GM19463 (cell line): ENCODE results near the gene LPIN1.

Experiments used
- ATAC-seq: cut with Tn5 transposase; IDR thresholded peaks from one replicate; pipeline ENCODE4 v1.9.1; 2021; ENCODE audit warnings: mild to moderate bottlenecking, moderate library complexity; ENCODE audit not compliant: unreplicated experiment

Gene LPIN1

DNA sequence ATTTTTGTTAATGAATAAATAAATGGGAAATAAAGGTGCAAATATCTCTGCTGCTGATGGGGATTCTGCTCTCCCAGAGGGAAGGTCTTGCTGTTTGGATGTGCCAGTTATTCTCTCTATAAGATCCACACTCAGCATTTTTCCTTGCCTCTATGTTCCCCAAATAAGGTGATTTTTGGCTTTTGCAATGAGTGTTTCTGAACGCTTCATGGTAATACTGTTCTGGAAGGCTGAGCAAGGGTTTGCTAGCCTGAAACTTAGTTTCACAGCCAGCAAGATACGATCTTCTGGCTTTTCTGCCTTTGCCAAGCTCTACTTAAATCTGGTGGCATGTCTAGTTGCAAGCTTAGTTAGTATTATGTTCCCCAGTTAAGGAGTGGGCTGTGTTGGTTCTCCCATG is 114.6 kb downstream of the LPIN1 start:
- no peak for ATAC-seq

DNA sequence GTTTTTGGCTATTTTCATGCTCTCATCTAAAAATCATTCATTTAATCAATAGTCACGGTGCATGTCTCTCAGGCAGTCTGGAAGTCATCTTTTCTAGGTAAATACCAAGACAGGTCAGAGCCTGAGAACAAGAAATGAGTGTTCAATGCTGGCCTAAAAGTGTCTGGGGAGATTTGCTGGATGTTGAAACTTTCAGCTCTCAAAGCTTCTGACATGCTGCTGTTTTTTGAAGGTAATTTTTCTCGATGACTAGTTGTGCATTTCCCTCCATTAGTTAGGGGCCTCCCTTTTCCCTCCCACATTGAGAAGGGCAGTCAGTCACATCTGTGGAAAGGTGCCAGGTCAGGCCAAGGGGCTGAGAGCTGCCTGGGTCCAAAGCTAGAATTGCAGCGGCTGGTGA is 115.6 kb downstream of the LPIN1 start:
- no peak for ATAC-seq

DNA sequence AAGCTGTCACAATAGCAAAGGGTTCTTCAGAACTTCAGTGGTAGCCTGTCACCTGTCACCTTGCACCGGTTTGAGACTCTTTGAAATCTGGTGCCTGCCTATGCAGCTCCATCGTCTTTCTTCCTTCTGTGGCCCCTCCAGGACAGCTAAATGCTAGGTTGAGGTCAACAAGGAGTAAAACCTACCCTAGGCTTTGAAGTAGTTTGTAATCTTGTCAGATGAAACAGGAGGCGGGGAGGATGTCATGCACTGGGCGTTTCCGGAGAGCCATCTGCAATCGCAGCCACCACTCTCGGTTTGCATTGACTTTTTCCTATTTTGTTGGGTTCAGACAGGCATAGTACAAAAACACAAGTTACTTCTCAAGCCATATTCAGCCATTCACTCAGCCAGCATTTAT is 116.7 kb downstream of the LPIN1 start:
- no peak for ATAC-seq

DNA sequence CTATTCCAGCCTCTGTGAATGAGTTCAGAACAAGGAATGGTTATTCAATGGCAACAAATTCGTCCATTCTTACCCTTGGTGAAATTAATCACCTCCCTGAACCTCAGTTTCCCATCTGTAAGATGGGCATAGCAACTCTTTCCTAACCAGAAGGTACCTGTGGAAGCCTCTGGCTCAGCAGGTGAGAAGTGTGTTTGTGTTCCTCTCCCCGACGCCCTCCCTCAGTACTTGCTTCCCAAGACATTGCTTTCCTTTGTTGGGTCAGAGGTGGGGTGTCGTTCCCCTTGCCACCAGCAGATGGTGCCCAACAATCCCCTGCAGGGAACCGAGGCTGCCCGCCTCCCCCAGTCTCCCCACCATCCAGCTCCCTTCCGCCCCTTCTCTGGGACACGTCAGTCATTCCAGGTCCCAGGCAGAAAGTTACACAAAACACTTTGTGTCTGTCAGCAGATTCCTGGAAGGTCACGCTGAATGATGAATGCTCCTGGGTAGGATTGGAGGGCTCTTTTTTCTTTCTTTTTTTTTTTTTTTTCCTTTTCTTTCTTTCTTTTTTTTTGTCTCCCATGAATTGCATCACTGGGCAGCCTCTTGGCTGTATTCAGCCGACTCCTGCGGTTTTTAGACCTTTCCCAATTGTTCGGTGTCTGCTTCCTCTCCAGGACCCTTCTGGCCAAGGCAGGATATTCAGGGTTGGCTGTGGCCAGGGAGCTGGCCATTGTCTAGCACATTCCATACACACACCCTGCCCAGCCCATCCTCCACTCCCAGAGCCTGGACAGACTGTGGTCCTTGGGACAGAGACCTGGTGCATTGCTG is 117.3 kb downstream of the LPIN1 start:
- peak; percentile 48 for ATAC-seq

DNA sequence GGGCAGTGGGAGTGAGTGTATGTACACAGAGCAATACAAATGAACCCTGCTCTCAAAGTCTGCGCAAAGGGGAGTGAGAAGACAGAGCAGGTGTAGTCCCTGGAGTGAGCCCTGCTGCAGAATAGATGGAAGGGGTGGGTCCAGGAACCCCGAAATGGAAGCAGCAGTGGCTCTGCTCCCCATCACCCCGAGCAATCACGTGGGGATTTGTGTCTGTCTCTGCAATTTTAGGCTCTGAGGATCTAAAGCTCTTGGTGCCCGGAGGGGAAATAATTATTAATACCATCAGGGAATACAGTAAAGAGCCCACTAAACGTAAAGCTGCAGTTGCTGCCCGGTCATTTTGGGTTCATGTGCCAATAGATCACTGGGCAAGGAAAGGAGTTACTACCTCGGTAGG is 118.3 kb downstream of the LPIN1 start:
- no peak for ATAC-seq

DNA sequence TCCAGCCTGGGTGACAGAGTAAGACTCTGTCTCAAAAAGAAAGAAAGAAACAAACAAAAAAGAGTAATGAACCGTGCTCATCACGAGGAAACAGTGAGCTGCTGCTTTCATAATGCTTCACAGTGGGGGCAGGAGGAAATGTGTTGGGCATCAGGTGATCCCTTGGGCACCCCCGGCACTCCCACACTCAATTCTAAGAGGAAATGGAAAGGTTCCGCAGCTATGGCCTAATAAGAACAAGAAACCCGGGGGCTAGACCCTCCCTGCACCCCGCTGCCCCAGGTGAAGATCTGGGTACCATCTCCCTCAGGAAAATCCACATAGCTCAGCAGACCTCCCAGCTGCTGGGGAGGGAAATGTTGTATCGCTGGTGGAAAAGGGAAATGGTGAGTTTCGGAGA is 118.9 kb downstream of the LPIN1 start:
- ATAC-seq, result no peak

DNA sequence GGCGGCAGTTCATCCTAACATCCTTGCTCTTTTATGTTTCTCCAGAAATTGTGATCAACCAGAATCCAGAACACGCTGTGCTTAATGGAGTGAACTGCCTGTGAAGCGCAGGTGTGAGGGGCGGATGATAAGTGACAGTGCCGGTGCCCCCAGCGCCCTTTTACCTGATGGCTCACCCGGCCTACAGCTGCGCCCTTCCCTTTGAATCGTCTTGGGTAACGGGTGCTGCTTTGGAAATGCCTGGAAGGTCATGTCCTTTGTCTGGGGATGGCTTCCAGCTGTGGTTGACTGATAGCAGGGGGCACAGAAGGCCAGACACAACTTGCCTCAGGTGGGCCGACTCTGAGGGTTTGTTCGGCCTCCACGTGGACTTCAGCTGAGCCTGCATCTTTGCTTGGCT is 119.4 kb downstream of the LPIN1 start:
- ATAC-seq, result no peak

DNA sequence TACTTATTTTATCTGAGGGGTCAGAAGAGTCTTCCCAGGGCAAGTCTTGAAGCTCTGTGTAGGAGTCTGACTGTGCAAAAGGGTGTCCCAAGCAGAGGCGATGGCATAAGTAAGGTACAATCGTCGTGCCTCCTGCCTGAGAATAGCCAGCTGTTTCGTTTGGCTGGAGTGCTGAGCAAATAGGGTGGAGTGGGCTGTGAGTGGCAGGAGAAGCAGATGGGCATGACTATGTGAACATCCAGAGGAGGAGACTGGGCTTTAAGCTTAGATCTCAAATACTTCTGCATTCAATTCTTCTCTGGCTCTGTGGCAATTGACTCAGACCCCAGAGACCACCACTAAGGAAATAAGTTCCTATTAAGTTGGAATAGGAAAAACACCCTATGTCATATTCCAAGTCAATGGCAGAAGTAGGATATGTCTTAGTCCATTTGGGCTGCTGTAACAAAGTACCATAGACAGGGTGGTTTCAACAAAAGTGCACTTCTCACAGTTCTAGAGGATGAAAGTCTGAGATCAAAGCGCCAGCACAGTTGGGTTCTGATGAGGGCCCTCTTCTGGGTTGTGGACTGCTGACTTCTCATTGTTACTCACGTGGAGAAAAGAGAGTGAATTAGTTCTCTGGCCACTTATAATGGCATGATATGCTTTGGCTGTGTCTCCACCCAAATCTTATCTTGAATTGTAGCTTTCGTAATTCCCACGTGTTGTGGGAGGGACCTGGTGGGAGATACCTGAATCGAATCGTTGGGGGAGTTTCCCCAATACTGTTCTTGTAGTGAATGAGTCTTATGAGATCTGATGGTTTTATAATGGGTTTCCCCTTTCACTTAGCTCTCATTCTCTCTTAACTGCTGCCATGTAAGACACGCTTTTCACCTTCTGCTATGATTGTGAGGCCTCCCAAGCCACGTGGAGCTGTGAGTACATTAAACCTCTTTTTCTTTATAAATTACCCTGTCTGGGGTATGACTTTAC is 120.2 kb downstream of the LPIN1 start:
- peak; percentile 35 for ATAC-seq

DNA sequence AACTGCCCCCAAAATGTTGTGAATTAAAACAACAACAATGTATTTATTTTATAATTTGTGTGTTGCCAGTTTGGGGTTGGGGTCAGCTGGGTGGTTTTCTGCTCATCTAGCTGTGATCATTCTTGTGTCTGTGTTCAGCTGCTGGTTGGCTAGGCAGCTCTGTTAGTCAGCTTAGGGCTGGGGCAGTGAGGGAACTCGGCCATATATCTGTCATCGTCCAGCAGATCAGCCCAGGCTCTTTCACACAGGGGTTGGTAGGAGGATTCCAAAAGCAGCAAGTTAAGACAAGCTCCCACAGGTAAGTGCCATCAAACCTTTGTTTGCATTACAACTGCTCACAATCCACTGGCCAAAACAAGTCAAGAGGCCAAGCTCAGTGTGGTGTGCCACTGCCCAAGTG is 121.5 kb downstream of the LPIN1 start:
- no peak for ATAC-seq

DNA sequence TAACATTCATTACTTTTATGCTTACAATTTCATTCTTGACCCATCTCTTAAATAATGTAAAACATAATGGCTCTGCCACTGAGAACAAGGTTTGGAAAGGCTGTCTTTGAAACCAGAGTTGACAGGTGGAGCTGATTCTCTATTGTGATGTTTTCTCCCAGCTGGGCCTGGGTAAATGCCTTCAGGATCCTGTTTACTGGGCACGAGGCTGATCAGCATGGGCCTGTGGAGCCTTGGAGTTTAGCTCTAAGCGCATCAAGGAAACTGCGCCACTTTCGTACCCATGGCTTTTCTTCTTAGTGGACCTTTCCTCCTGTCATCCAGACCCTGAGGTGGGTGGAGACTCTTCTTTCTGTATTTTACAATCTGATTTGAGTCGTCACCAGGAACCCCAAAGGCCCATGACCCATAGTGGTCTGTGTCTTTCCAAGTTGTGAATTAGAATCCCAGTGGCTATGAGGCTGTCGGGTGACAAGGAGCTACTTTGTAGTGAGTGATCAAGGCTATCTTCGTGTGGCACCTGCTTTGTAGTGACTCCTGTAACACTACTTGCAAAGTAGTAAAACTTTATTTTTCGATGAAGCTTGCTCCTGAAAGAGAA is 123.1 kb downstream of the LPIN1 start:
- ATAC-seq, result no peak

DNA sequence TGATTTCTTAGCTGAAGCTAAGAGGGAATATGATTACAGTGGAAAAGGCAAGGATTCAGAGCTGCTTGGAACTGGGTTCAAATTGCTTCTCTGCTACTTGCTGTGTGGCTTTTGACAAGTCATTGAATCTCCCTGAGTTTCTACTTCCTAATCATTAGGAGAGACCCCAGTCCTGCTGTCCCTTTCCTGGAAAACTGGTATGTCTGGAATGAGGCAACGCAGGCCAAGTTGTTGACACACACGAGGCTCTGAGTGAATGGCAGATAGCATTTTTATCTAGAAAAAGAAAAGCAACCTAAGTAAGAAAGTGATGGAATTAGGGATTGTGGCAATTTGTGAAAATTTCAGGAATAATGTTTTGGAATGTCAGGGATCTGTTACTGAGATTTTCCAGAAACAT is 123.6 kb downstream of the LPIN1 start:
- no peak for ATAC-seq

DNA sequence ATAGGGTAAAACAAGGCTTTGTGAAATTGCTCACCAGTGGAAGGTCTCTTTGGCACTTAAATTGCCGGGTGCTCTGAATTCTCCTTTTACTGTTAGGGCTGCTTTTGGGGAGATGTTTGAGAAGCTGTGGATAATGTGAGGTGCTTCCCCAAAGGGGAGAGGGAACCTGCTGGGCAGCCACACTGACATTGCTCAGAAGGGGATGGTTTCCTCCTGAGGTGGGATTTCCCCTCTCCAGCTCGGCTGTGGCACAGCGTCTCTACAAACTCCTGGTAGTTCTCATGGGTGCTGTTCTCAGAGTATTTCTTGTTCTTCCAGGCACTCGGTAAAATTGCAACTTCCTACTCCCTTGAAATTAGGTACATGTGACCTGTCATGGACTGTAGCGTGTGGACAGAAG is 124.2 kb downstream of the LPIN1 start:
- no peak for ATAC-seq

DNA sequence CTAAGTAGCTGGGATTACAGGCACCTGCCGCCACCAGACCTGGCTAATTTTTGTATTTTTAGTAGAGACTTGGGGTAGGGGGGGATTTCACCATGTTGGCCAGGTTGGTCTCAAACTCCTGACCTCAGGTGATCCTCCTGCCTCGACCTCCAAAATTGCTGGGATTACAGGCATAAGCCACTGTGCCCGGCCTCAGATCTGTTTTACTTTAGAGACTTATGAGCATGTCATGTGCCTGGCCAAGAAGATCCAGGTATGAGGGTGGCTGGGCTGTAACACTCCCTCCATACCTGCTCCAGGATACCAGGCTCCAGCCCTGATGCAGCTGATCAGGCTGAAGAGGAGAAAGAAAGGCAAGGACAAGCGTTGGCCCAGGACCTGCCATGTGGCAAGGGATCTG is 125.0 kb downstream of the LPIN1 start:
- ATAC-seq, result no peak

DNA sequence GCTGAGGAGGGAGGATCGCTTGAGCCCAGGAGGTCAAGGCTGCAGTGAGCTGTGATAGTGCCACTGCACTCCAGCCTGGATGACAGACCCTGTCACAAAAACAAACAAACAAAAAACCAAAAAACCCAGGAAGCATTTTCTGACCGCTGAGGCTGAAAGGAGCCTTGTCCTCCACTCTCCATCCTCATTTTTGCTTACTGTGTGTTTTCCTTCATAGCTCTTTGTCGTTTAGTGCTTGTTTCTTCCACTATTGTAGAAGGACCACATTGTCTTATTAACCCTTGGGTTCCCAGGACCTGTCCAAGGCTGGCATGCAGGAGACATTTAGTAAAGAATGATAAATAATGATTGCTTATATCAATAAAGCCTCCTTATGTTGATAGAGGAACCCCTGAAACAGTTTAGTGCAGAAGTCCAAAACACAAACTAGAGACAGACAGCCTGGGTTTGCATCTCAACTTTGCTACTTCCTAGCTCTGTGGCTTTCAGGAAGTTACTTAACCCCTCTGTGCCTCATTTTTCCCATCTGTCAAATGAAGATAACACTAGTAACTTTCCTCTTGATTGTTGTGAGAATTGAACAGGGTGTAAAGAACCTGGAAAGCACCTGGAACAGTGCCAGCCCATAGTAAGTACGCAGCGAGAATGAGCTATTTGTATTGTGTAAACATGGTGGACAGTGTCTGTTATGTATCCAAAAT is 126.0 kb downstream of the LPIN1 start:
- no peak for ATAC-seq

DNA sequence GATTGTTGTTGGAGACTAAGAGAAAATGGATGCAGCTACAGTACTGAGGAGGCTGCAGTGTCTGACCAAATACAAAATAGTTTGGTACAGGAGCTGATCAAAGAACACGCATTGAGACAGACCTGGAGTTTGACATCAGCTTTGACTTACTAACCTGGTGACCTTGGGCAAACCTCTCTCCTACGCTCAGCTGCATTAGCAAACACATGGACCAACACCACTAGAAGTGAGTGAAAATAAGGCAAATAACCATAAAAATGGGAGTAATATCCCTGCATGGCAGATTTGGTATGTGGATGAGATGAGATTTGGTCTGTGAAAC is 126.5 kb downstream of the LPIN1 start:
- ATAC-seq, result no peak

DNA sequence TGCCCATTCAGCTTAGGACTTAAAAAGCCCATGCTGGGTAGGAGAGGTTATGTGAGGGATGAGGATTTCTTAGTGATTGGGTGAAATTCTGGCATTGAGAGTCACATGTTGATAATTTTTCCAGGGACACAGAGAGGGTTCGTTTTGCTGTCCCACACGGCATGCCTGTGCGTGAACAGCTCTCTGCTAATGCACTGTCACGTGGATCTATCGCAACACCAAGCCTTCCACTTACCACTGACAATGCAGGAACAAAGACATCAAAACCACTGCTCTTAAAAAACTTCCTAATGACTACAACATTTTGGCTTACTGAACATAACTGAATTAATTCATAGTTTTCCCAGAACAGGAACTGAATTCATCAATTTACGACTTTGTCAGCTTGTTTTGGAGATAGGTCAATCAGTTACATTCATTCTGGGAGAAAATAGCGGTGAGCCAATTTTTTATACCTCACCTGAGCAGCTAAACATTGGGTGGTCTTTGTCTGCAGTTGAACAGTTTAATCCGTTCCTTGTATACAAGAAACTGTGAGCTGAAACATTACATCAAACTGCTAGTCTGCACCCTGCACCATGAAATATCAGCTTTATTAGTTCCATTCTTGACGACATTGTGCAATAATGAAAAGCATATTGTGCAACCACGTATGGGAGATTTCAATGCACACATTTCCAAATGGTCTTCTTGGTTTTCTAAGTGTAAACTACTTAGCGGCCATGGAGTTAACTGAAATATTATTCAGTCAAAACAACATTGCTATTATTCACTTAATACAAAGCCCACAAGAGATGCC is 127.1 kb downstream of the LPIN1 start:
- ATAC-seq, result no peak

DNA sequence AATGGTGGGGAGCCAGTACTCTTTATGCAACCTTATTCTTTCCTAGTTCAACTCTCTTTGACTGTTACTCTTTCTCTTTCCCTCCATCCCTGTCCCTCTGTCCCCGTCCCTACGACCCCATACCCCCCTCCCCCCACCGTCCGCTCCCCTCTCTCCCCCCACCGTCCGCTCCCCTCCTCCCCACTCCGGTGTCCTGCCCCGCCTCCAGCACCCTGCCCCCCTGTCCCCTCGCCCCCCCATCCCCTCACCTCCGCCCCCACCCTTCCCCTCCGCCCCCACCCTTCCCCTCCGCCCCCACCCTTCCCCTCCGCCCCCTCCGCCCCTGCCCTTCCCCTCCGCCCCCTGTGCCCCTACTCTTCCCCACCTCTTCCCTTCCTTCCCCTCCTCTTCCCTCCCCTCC is 128.4 kb downstream of the LPIN1 start:
- no peak for ATAC-seq

DNA sequence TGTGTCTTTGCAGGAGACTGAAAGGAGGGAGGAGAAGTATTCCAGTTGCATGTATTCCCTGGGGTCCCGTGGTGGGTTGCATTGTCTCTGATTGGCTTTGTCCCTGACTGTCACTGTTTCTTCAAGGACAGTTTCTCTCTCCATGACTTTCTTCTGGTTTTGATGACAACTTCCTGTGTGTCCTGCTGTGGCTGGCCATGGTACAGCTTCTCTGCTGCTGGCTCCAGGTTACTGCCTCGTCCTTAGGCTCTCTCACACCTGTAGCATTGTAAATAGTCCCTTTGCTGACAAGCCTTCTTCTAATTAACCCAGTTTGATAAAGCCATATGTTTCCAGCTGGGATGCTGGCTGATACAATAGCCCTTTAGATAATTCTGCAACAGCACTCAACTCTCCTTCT is 129.0 kb downstream of the LPIN1 start:
- no peak for ATAC-seq

DNA sequence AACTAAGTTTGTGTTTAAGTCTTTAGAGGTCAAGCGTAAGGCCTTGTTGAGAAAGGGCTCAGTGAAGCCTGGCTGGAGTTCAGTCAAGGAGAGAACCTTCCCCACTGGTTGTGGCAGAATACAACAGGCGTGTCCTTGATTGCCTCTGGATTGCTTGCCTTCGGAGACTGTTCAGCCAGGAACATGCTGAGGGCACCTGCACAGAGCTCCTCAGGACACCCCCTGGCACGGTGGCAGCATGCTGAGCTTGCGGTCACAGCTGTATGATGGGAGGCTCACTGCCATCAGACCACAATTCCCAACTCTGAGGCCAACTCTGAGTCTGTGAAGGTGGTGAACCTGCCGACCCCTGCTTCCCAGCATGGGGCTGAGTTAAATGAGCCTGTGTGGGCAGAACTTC is 130.0 kb downstream of the LPIN1 start:
- no peak for ATAC-seq

DNA sequence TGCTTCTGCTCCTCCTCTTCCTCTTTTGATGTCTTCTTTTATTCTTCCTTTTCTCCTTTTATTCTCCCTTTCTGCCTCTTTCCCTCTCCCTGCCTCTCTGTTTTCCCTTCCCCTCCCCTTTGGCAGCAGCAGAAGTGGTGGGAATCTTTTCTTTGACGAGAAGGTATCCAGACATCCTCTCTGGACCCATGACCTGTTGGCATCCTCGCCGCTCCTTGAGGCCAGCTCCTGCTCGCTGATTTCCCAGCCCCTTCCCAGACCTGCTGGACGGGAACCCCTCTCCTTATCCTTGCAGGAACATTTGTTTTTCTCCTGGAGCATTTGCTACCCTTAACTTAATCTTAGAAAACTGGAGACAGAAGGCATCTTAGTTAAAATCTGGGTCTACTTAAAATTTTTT is 130.5 kb downstream of the LPIN1 start:
- ATAC-seq, result no peak
